ENCODE data around the gene KDM8.

The KDM8 gene

GRCh38 chr16:27195076-27195741 lies 8.1 kb upstream of the KDM8 start:
- POLR2A ChIA-PET: no interaction called here
- TF ChIP-seq CTCF (IDR thresholded peaks at IDR 0.05; ENCODE audit: insufficient read depth, low read length, missing control alignments): no peak
- no peak overlapping the region for H3K4me3 ChIP-seq (ENCODE audit: low read depth, low read length)
- no peak for DNase-seq (ENCODE audit: low read depth, low spot score)
- CTCF ChIA-PET: interaction anchor here (0.9 to 1.5 kb wide), 2 partner anchors 16 to 40 kb away, joined by 3 to 4 read pairs; no protein-coding TSS in a partner anchor

GRCh38 chr16:27195941-27196595 lies 7.3 kb upstream of the KDM8 start:
- TF ChIP-seq CTCF (IDR thresholded peaks at IDR 0.05; ENCODE audit: insufficient read depth, low read length, missing control alignments): no peak
- ChIA-PET POLR2A (no interaction called here), CTCF (interaction anchor here (0.9 to 2.5 kb wide), 3 partner anchors 17 to 41 kb away, joined by 3 to 6 read pairs (median 4); no protein-coding TSS in a partner anchor)
- no peak for DNase-seq (ENCODE audit: low read depth, low spot score)
- no peak overlapping the region for H3K4me3 ChIP-seq (ENCODE audit: low read depth, low read length)

- POLR2A ChIA-PET: interaction anchor here (1.2 kb wide), 1 partner anchor 21 kb away, joined by 3 read pairs; no protein-coding TSS in a partner anchor
- no peak overlapping the region for H3K4me3 ChIP-seq (ENCODE audit: low read depth, low read length)
- TF ChIP-seq CTCF (IDR thresholded peaks at IDR 0.05; ENCODE audit: insufficient read depth, low read length, missing control alignments): no peak
- DNase-seq (ENCODE audit: low read depth, low spot score): no peak
- CTCF ChIA-PET: interaction anchor here (1.0 to 2.5 kb wide), 3 partner anchors 17 to 37 kb away, joined by 3 to 6 read pairs (median 3); no protein-coding TSS in a partner anchor
Observed at GRCh38 chr16:27197004-27197403, 6.3 kb upstream of the KDM8 start.

- no peak overlapping the region for H3K4me3 ChIP-seq (ENCODE audit: low read depth, low read length)
- no peak for DNase-seq (ENCODE audit: low read depth, low spot score)
- TF ChIP-seq CTCF (IDR thresholded peaks at IDR 0.05; ENCODE audit: insufficient read depth, low read length, missing control alignments): no peak
- POLR2A ChIA-PET: no interaction called here
- CTCF ChIA-PET: interaction anchor here (1.2 to 1.8 kb wide), 3 partner anchors 17 to 20 kb away, joined by 3 to 9 read pairs (median 5); no protein-coding TSS in a partner anchor
Observed at GRCh38 chr16:27198451-27199234, 4.7 kb upstream of the KDM8 start.

- no peak for TF ChIP-seq CTCF (IDR thresholded peaks at IDR 0.05; ENCODE audit: insufficient read depth, low read length, missing control alignments)
- POLR2A ChIA-PET: no interaction called here
- no peak for DNase-seq (ENCODE audit: low read depth, low spot score)
- no peak overlapping the region for H3K4me3 ChIP-seq (ENCODE audit: low read depth, low read length)
- CTCF ChIA-PET: interaction anchor here (1.2 to 1.8 kb wide), 2 partner anchors 18 to 20 kb away, joined by 5 to 9 read pairs; no protein-coding TSS in a partner anchor
Observed at GRCh38 chr16:27199235-27199586, 4.1 kb upstream of the KDM8 start.
